Erythroblast (primary cell): ENCODE data around the gene ACP1.

ENCODE experiments used
- GATA1 ChIP-seq: IDR thresholded peaks from 2 replicates; pipeline ENCODE4 v1.6.1; 2011; ENCODE audit warnings: low read depth, mild to moderate bottlenecking, control low read depth, low read length, moderate library complexity
- POLR2A ChIP-seq: IDR thresholded peaks from 2 replicates; pipeline ENCODE4 v1.6.1; 2011; ENCODE audit warnings: mild to moderate bottlenecking, low read length

DNA sequence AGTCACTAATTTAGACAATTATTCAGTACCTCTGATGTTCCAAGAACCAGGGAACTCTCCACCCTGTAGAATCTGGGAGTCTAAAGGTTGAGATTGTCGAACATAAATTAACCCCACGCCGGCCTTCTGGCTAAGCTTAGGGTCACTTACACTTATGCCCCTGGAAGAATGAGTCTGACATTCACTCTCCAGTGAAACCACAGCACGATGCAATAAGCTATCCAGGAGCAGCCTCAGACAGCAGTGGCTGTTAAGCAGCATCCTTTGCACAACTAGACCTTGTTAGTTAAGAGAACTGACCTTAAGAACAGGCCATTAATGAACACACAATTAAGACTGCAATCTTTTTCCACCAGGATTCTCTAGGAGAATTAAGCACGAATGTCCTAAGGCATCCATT lies 25.9 kb upstream of the ACP1 start:
- no peak for TF ChIP-seq POLR2A
- no peak for TF ChIP-seq GATA1
